Measurements from ENCODE around the gene CEP112. TPM values are rescaled to one million over a fixed set of nuclear protein-coding genes. Genes with fewer than 3 reads are reported as not detected.
"Not testable (repeated sequence)": the region's sequence is repeated elsewhere in the genome, so short reads cannot be mapped to it uniquely, and the experiment has no call there.

CEP112 gene
- total and polyA plus RNA-seq, 4 donors: 1.1 to 4.9 (median 1.4) TPM

GRCh38 chr17:65783845-65784334 is 408.0 kb downstream of the CEP112 start:
- H3K4me1 ChIP-seq (ENCODE audit: control insufficient read depth in 4 of 4, insufficient read depth in 4 of 4, low read length in 3 of 4): no peaks in the 10 kb centered on the region
- H3K9ac ChIP-seq (ENCODE audit: low read depth in 1 of 2, low read length in 2 of 2): no peak overlapping the region
- H3K4me3 ChIP-seq (ENCODE audit: low read depth in 1 of 3, low read length in 3 of 3): no peak overlapping the region
- TF ChIP-seq JUND (IDR thresholded peaks at IDR 0.05) (peak; percentile 22 to 49), CTCF (IDR thresholded peaks at IDR 0.05; ENCODE audit: low read depth, low read length, missing input control) (no peak), ATF3 (IDR thresholded peaks at IDR 0.05) (peak; percentile 27)
- no peak for DNase-seq (ENCODE audit: low spot score)
- H3K36me3 ChIP-seq (ENCODE audit: control insufficient read depth in 4 of 4, insufficient read depth in 3 of 4, low read depth in 1 of 4, low read length in 3 of 4): no peaks in the 10 kb centered on the region
- H3K27me3 ChIP-seq (ENCODE audit: control insufficient read depth in 4 of 4, insufficient read depth in 4 of 4, low read length in 3 of 4): no peaks in the 10 kb centered on the region
- 70% methylated on average over 4 of the region's 4 CpGs for WGBS
- H3K9me3 ChIP-seq (ENCODE audit: control insufficient read depth in 4 of 4, low read length in 3 of 4): no peaks in the 10 kb centered on the region
- no peak overlapping the region for H3K27ac ChIP-seq (ENCODE audit: low read depth in 1 of 2, low read length in 2 of 2)

GRCh38 chr17:65782104-65782706 is 409.7 kb downstream of the CEP112 start:
- H3K4me1 ChIP-seq (ENCODE audit: control insufficient read depth in 4 of 4, insufficient read depth in 4 of 4, low read length in 3 of 4); H3K27me3 ChIP-seq (ENCODE audit: control insufficient read depth in 4 of 4, insufficient read depth in 4 of 4, low read length in 3 of 4); DNase-seq (ENCODE audit: low spot score); H3K9me3 ChIP-seq (ENCODE audit: control insufficient read depth in 4 of 4, low read length in 3 of 4); H3K4me3 ChIP-seq (ENCODE audit: low read depth in 1 of 3, low read length in 3 of 3); H3K9ac ChIP-seq (ENCODE audit: low read depth in 1 of 2, low read length in 2 of 2); H3K36me3 ChIP-seq (ENCODE audit: control insufficient read depth in 4 of 4, insufficient read depth in 3 of 4, low read depth in 1 of 4, low read length in 3 of 4); H3K27ac ChIP-seq (ENCODE audit: low read depth in 1 of 2, low read length in 2 of 2): not testable (repeated sequence)
- 80% methylated on average over 1 of the region's 1 CpG for WGBS

GRCh38 chr17:65780111-65780510 is 411.8 kb downstream of the CEP112 start:
- 88% methylated on average over 1 of the region's 1 CpG for WGBS
- Histone ChIP-seq H3K4me1 (ENCODE audit: control insufficient read depth in 4 of 4, insufficient read depth in 4 of 4, low read length in 3 of 4) (no peaks in the 10 kb centered on the region), H3K4me3 (ENCODE audit: low read depth in 1 of 3, low read length in 3 of 3) (no peak overlapping the region), H3K9me3 (ENCODE audit: control insufficient read depth in 4 of 4, low read length in 3 of 4) (no peaks in the 10 kb centered on the region), H3K27me3 (ENCODE audit: control insufficient read depth in 4 of 4, insufficient read depth in 4 of 4, low read length in 3 of 4) (no peaks in the 10 kb centered on the region), H3K27ac (ENCODE audit: low read depth in 1 of 2, low read length in 2 of 2) (no peak overlapping the region), H3K36me3 (ENCODE audit: control insufficient read depth in 4 of 4, insufficient read depth in 3 of 4, low read depth in 1 of 4, low read length in 3 of 4) (no peaks in the 10 kb centered on the region), H3K9ac (ENCODE audit: low read depth in 1 of 2, low read length in 2 of 2) (no peak overlapping the region)
- TF ChIP-seq FOXA2 (IDR thresholded peaks at IDR 0.05) (no peak), HNF4G (IDR thresholded peaks at IDR 0.05) (no peak), SP1 (IDR thresholded peaks at IDR 0.05) (no peak), NR2F2 (IDR thresholded peaks at IDR 0.05) (no peak), GABPA (IDR thresholded peaks at IDR 0.05 in 1 of 2, conservative IDR thresholded peaks at IDR 0.05 in 1 of 2) (no peak)
- no peak for DNase-seq (ENCODE audit: low spot score)

- no peaks in the 10 kb centered on the region for H3K36me3 ChIP-seq (ENCODE audit: control insufficient read depth in 4 of 4, insufficient read depth in 3 of 4, low read depth in 1 of 4, low read length in 3 of 4)
- no peak for TF ChIP-seq ATF3 (IDR thresholded peaks at IDR 0.05)
- TF ChIP-seq RAD21 (IDR thresholded peaks at IDR 0.05): no peak
- TF ChIP-seq RXRA (IDR thresholded peaks at IDR 0.05): no peak
- no peak for TF ChIP-seq TAF1 (conservative IDR thresholded peaks at IDR 0.05)
- no peak for TF ChIP-seq REST (IDR thresholded peaks at IDR 0.05)
- TF ChIP-seq MAX (IDR thresholded peaks at IDR 0.05): no peak
- TF ChIP-seq CTCF (IDR thresholded peaks at IDR 0.05; ENCODE audit: low read depth, low read length, missing input control): no peak
- no peak for TF ChIP-seq HNF4G (IDR thresholded peaks at IDR 0.05)
- TF ChIP-seq YY1 (IDR thresholded peaks at IDR 0.05): no peak
- no peak for TF ChIP-seq GABPA (IDR thresholded peaks at IDR 0.05 in 1 of 2, conservative IDR thresholded peaks at IDR 0.05 in 1 of 2)
- no peaks in the 10 kb centered on the region for H3K9me3 ChIP-seq (ENCODE audit: control insufficient read depth in 4 of 4, low read length in 3 of 4)
- H3K4me1 ChIP-seq (ENCODE audit: control insufficient read depth in 4 of 4, insufficient read depth in 4 of 4, low read length in 3 of 4): no peaks in the 10 kb centered on the region
- no peak overlapping the region for H3K27ac ChIP-seq (ENCODE audit: low read depth in 1 of 2, low read length in 2 of 2)
- DNase-seq (ENCODE audit: low spot score): no peak
- no peaks in the 10 kb centered on the region for H3K27me3 ChIP-seq (ENCODE audit: control insufficient read depth in 4 of 4, insufficient read depth in 4 of 4, low read length in 3 of 4)
- H3K9ac ChIP-seq (ENCODE audit: low read depth in 1 of 2, low read length in 2 of 2): no peak overlapping the region
- WGBS: 94% methylated on average over 3 of the region's 3 CpGs
- H3K4me3 ChIP-seq (ENCODE audit: low read depth in 1 of 3, low read length in 3 of 3): no peak overlapping the region
Observed at GRCh38 chr17:65776890-65777289, 415.0 kb downstream of the CEP112 start.

Data from liver (tissue), 9 donors.